GM23338 (cell line): ENCODE data around the gene BCL7C. TPM values are rescaled to one million over a fixed set of nuclear protein-coding genes. Genes with fewer than 3 reads are reported as not detected.

Source experiments
- ATAC-seq: fragments of 200-7000 bp; cut with Tn5 transposase; 3 replicates; pipeline ENCODE4 v1.9.1; 2020
- DNase-seq: peaks from one replicate; pipeline ENCODE4 v3.0.0-alpha.2; 2015; ENCODE audit warnings: low spot score
- H2AFZ ChIP-seq: fragments of 200-600 bp; sonication (generic); 2 replicates; pipeline ENCODE4 v1.8.0; 2016; ENCODE audit warnings: antibody characterized with exemption, mild to moderate bottlenecking, moderate library complexity
- H3F3A ChIP-seq: fragments of 200-600 bp; sonication (generic); replicated peaks from 2 replicates; pipeline ENCODE4 v1.8.0; 2017; ENCODE audit warnings: antibody characterized with exemption, mixed run types, low read depth
- H3K27ac ChIP-seq: fragments of 200-600 bp; sonication (generic); 2 replicates; pipeline ENCODE4 v1.6.1; 2016; ENCODE audit warnings: low read depth
- H3K27me3 ChIP-seq: fragments of 200-600 bp; sonication (generic); 2 replicates; pipeline ENCODE4 v1.8.0; 2016; ENCODE audit warnings: mild to moderate bottlenecking, mixed run types, moderate library complexity; ENCODE audit not compliant: insufficient read depth
- H3K36me3 ChIP-seq: fragments of 200-600 bp; sonication (generic); 2 replicates; pipeline ENCODE4 v1.8.0; 2016; ENCODE audit warnings: mild to moderate bottlenecking; ENCODE audit not compliant: insufficient read depth
- H3K4me1 ChIP-seq: fragments of 200-600 bp; sonication (generic); 2 replicates; pipeline ENCODE4 v1.8.0; 2016; ENCODE audit warnings: mild to moderate bottlenecking, moderate library complexity; ENCODE audit not compliant: insufficient read depth
- H3K4me2 ChIP-seq: fragments of 200-600 bp; sonication (generic); 2 replicates; pipeline ENCODE4 v1.7.1; 2017; ENCODE audit warnings: mixed run types
- H3K4me3 ChIP-seq: fragments of 200-600 bp; sonication (generic); 2 replicates; pipeline ENCODE4 v1.6.1; 2016; ENCODE audit warnings: mixed run types
- H3K79me2 ChIP-seq: fragments of 200-600 bp; sonication (generic); replicated peaks from 2 replicates; pipeline ENCODE4 v1.8.0; 2017; ENCODE audit warnings: mild to moderate bottlenecking; ENCODE audit not compliant: insufficient read depth
- H3K9me2 ChIP-seq: fragments of 200-600 bp; sonication (generic); 2 replicates; pipeline ENCODE4 v1.8.0; 2017; ENCODE audit not compliant: insufficient read depth
- H4K20me1 ChIP-seq: fragments of 200-600 bp; sonication (generic); replicated peaks from 2 replicates; pipeline ENCODE4 v1.8.0; 2017; ENCODE audit warnings: mild to moderate bottlenecking; ENCODE audit not compliant: insufficient read depth
- H3K27ac Mint-ChIP-seq: 2 replicates; pipeline ENCODE4 v1.8.0; 2020; ENCODE audit warnings: inconsistent platforms, mild to moderate bottlenecking, moderate library complexity, mixed read lengths
- H3K27me3 Mint-ChIP-seq: 3 replicates; pipeline ENCODE4 v1.8.0; 2022; ENCODE audit warnings: low read depth, mild to moderate bottlenecking, moderate library complexity, mixed read lengths, inconsistent platforms; ENCODE audit not compliant: insufficient read depth, poor library complexity
- H3K36me3 Mint-ChIP-seq: 3 replicates; pipeline ENCODE4 v1.8.0; 2021; ENCODE audit warnings: low read depth, mild to moderate bottlenecking, inconsistent platforms, moderate library complexity, mixed read lengths
- H3K4me1 Mint-ChIP-seq: 3 replicates; pipeline ENCODE4 v1.8.0; 2020; ENCODE audit warnings: mild to moderate bottlenecking, inconsistent platforms, mixed read lengths
- H3K4me3 Mint-ChIP-seq: 3 replicates; pipeline ENCODE4 v1.8.0; 2021; ENCODE audit warnings: moderate library complexity, mild to moderate bottlenecking, inconsistent platforms, mixed read lengths
- H3K9me3 Mint-ChIP-seq: 3 replicates; pipeline ENCODE4 v1.8.0; 2020; ENCODE audit warnings: moderate library complexity, mild to moderate bottlenecking, inconsistent platforms, mixed read lengths
- NANOG ChIP-seq: IDR thresholded peaks from 2 replicates; pipeline ENCODE4 v1.6.1; 2016; ENCODE audit warnings: antibody characterized with exemption, borderline replicate concordance
- POLR2AphosphoS5 ChIP-seq: IDR thresholded peaks from 2 replicates; pipeline ENCODE4 v1.6.1; 2016; ENCODE audit warnings: antibody characterized with exemption, low read depth
- REST ChIP-seq: IDR thresholded peaks from one replicate; pipeline ENCODE4 v1.6.1; 2018; ENCODE audit warnings: antibody characterized with exemption; ENCODE audit not compliant: unreplicated experiment
- ZNF114 ChIP-seq: fragments of 250-450 bp; sonication (Bioruptor Pico); IDR thresholded peaks from 2 replicates; pipeline ENCODE4 v1.5.0; 2020; ENCODE audit warnings: mild to moderate bottlenecking, moderate library complexity
- ZNF462 ChIP-seq: fragments of 250-450 bp; sonication (Bioruptor Pico); IDR thresholded peaks from 2 replicates; pipeline ENCODE4 v1.5.0; 2020; ENCODE audit warnings: mild to moderate bottlenecking, moderate library complexity
- polyA plus RNA-seq: library from polyadenylated mRNA; unstranded; fragments of >200 nt; fragmentation: Nextera tagmentation; extraction: Ambion mirVana; gene quantifications from 2 replicates; pipeline ENCODE4 v1.2.1, GENCODE V29; 2016
- total RNA-seq: library from RNA; depleted of rRNA; stranded (reverse); fragments of >200 nt; shearing (Covaris generic); gene quantifications from 2 replicates; pipeline ENCODE4 v1.2.3, GENCODE V29; 2014

Gene BCL7C
- total and polyA plus RNA-seq, 2 experiments from 2014 or later, result 17.5 to 22.1 TPM

GRCh38 chr16:30858111-30858495 is 35.8 kb downstream of the BCL7C start:
- Histone ChIP-seq H3F3A (no peaks in the 10 kb centered on the region), H3K4me2 (no peak overlapping the region), H4K20me1 (no peaks in the 10 kb centered on the region), H2AFZ (no peak overlapping the region), H3K27me3 (peaks cover 28% of the 10 kb centered on the region), H3K4me1 (no peaks in the 10 kb centered on the region), H3K4me3 (no peak overlapping the region), H3K9me2 (no peaks in the 10 kb centered on the region), H3K36me3 (no peaks in the 10 kb centered on the region), H3K27ac (no peak overlapping the region), H3K79me2 (no peaks in the 10 kb centered on the region)
- Mint-ChIP-seq H3K4me1 (no peaks in the 10 kb centered on the region), H3K9me3 (no peaks in the 10 kb centered on the region), H3K27me3 (peaks cover 9% of the 10 kb centered on the region), H3K4me3 (no peak overlapping the region), H3K27ac (no peak overlapping the region), H3K36me3 (no peaks in the 10 kb centered on the region)
- TF ChIP-seq POLR2AphosphoS5 (no peak), NANOG (no peak), ZNF462 (CRISPR knock-in tag) (no peak), REST (no peak), ZNF114 (CRISPR knock-in tag) (no peak)
- no peak for DNase-seq
- no peak for ATAC-seq
